NCI-H345 (cell line): ENCODE data around the gene DES.

ENCODE experiments used
- DNase-seq: peaks from one replicate; lab custom pipeline; 2025; lab: John Stamatoyannopoulos, UW

DES gene

DNA sequence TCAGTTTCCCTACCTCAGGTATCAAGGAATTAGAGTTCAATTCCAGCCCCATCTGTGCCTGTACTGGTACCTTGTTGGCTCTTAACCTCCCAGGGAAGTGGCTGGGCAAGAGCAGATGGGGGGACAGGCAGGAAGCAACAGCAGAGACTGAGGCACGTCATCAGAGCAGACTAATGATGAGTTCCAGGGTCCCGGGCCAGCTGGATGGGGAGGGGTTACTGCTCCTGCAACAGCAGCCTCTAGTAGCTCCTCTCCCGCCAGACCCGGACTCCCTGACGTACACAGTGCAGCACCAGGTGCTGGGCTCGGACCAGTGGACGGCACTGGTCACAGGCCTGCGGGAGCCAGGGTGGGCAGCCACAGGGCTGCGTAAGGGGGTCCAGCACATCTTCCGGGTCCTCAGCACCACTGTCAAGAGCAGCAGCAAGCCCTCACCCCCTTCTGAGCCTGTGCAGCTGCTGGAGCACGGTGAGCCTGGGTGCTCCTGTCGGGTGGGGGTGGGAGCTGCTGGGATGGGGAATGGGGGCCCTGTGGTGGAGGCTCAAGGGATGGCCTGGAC lies 54.5 kb downstream of the DES start:
- DNase-seq: no peak

DNA sequence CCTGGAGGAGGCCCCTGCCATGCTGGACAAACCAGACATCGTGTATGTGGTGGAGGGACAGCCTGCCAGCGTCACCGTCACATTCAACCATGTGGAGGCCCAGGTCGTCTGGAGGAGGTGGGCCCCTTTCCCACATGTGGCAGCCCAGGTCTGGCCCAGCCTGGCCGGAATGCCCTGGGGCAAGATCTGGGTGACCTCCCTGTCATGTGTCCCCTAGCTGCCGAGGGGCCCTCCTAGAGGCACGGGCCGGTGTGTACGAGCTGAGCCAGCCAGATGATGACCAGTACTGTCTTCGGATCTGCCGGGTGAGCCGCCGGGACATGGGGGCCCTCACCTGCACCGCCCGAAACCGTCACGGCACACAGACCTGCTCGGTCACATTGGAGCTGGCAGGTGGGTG lies 55.3 kb downstream of the DES start:
- DNase-seq: no peak

DNA sequence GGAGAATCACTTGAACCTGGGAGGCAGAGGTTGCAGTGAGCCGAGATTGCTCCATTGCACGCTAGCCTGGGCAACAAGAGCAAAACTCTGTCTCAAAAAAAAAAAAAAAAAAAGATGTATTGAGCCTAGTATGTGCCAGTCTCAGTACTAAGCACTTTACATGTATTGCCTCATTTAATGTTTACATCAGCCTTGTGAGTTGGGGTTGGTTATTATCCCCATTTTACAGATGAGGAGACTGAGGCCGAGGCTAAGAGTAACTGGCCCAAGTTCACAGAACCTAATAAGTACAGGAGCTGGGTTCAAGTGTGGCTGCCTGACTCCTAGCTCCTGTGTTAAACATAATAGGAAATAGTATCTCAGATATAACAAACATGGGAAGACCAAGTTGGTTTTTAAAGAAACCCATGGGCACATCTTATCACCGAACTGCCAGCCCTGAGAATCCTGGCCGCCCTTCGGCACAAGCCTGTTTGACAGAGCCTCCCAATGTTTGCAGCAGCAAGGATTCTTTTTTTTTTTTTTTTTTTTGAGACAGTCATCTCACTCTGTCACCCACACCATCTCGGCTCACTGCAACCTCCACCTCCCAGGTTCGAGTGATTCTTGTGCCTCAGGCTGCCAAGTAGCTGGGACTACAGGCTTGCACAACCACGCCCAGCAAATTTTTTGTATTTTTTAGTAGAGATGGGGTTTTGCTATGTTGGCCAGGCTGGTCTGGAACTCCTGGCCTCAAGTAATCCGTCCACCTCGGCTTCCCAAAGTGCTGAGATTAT lies 56.3 kb downstream of the DES start:
- no peak for DNase-seq

DNA sequence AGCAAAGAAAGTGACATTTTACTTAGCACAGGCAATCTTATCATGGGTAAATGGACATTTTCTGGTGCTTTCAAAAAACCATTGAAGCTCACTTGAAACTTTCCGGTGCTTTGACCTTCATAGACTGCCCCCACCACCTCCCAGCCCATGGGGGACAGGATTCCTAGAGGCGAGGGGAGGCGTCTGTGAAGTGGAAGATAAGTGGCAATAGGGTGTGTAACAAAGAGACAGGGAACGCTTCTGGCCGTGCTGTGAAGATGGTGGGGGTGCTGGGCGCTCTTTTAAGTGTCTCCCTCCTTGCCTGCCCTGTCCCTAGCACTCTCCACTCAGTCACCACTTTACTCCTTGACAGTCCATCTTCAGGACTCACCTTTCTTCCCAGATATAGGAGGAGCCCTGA lies 57.1 kb downstream of the DES start:
- DNase-seq: no peak

DNA sequence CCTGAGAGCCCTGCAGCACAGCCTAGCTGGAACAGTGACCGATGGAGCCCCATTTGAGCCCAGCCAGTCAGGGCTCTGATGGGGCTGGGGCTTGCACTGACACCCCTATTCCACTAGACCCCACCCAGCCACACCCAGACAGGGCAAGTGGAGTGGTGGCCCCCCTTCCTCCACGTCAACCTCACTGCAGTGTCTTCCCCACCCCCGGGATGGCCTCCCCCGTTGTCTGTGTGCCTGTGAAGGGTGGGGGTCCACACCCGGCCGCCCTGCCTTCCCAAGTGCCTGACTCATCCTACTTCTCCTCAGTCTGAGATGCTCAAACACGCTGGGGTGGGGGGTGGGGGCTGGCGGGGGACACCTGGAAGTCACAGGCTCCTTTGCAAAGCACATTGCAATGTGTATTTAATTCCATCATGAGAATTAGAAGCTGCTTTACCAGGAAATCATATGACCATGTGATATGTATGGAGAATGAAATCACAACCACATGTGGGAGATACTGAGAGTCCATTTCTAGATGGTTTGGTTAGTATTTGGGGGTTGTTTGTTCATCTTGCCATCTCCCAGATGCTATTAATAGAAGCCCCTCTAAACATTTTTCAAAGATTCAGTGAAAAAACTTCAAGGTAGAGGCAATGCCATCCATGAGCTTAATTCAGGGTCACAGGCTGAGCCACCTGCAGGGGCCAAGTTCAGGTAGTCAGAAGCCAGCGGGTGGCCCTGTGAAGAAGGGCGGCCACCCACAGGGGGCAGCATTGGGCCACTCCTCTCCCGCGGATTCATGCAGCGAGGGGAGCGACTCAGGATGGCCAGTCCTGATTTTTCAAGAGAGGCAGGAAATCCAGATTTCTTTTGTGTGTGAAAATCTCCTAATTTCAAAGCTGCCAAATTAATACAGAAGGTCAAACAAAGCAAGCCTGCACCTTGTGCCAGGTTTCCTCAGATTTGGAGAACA lies 57.8 kb downstream of the DES start:
- DNase-seq: peak; percentile 14
